Nephron progenitor cell (in vitro differentiated cells): Measurements from ENCODE around the gene OR1J2.

ENCODE experiments used
- DNase-seq: peaks from one replicate; pipeline ENCODE4 v3.0.0; 2021
- H3K27ac Mint-ChIP-seq: 2 replicates; pipeline ENCODE4 v1.8.0; 2021; ENCODE audit warnings: mild to moderate bottlenecking, moderate library complexity, mixed read lengths
- H3K27me3 Mint-ChIP-seq: 2 replicates; pipeline ENCODE4 v1.8.0; 2021; ENCODE audit warnings: mild to moderate bottlenecking, low read depth, mixed read lengths; ENCODE audit not compliant: poor library complexity
- H3K36me3 Mint-ChIP-seq: 2 replicates; pipeline ENCODE4 v1.8.0; 2021; ENCODE audit warnings: low read depth, mixed read lengths
- H3K4me1 Mint-ChIP-seq: 2 replicates; pipeline ENCODE4 v1.8.0; 2021; ENCODE audit warnings: mixed read lengths
- H3K4me3 Mint-ChIP-seq: 2 replicates; pipeline ENCODE4 v1.8.0; 2021; ENCODE audit warnings: mild to moderate bottlenecking, moderate library complexity, mixed read lengths
- H3K9me3 Mint-ChIP-seq: 2 replicates; pipeline ENCODE4 v1.8.0; 2021; ENCODE audit warnings: mild to moderate bottlenecking, moderate library complexity, mixed read lengths
- CTCF ChIP-seq: fragments of 200-600 bp; sonication (generic); IDR thresholded peaks from 2 replicates; pipeline ENCODE4 v1.5.0; 2021; ENCODE audit warnings: antibody characterized with exemption

Gene OR1J2

GRCh38 chr9:122498883-122499288 is 11.7 kb upstream of the OR1J2 start:
- Mint-ChIP-seq H3K4me1 (no peaks in the 10 kb centered on the region), H3K27me3 (peaks cover 2% of the 10 kb centered on the region), H3K36me3 (no peaks in the 10 kb centered on the region), H3K4me3 (no peak overlapping the region), H3K27ac (no peak overlapping the region), H3K9me3 (peaks cover 43% of the 10 kb centered on the region)
- peak; percentile 46 for TF ChIP-seq CTCF
- DNase-seq: no peak

GRCh38 chr9:122506964-122507363 is 3.6 kb upstream of the OR1J2 start:
- no peak overlapping the region for H3K27ac Mint-ChIP-seq
- no peaks in the 10 kb centered on the region for H3K4me1 Mint-ChIP-seq
- no peaks in the 10 kb centered on the region for H3K36me3 Mint-ChIP-seq
- H3K4me3 Mint-ChIP-seq: no peak overlapping the region
- H3K9me3 Mint-ChIP-seq: peaks cover 16% of the 10 kb centered on the region
- no peak for TF ChIP-seq CTCF
- H3K27me3 Mint-ChIP-seq: no peaks in the 10 kb centered on the region
- no peak for DNase-seq

GRCh38 chr9:122518226-122518625 is 7.6 kb downstream of the OR1J2 start:
- TF ChIP-seq CTCF: no peak
- no peak overlapping the region for H3K4me3 Mint-ChIP-seq
- no peak overlapping the region for H3K27ac Mint-ChIP-seq
- DNase-seq: no peak
- no peaks in the 10 kb centered on the region for H3K36me3 Mint-ChIP-seq
- no peaks in the 10 kb centered on the region for H3K27me3 Mint-ChIP-seq
- H3K4me1 Mint-ChIP-seq: no peaks in the 10 kb centered on the region
- H3K9me3 Mint-ChIP-seq: peaks cover 29% of the 10 kb centered on the region

- peaks cover 30% of the 10 kb centered on the region for H3K9me3 Mint-ChIP-seq
- H3K4me1 Mint-ChIP-seq: no peaks in the 10 kb centered on the region
- H3K27ac Mint-ChIP-seq: no peak within 1 kb of the TSS
These were observed 8.2 kb downstream of the OR1J2 start, which contains the start of gene OR1J4 for GRCh38 chr9:122518841-122519240. Gene OR1J4, plus strand, starts transcription at chr9:122519141. Its CDS starts 0 bp downstream, at chr9:122519141.

GRCh38 chr9:122519376-122519775 is 8.8 kb downstream of the OR1J2 start:
- TF ChIP-seq CTCF: no peak
- Mint-ChIP-seq H3K4me1 (no peaks in the 10 kb centered on the region), H3K36me3 (no peaks in the 10 kb centered on the region), H3K9me3 (peaks cover 29% of the 10 kb centered on the region), H3K27me3 (no peaks in the 10 kb centered on the region), H3K27ac (no peak overlapping the region), H3K4me3 (no peak overlapping the region)
- DNase-seq: no peak

More at GRCh38 chr9:122518841-122519240, 8.2 kb downstream of the OR1J2 start, which contains the start of gene OR1J4:
- Mint-ChIP-seq H3K4me3 (no peak within 1 kb of the TSS), H3K27me3 (no peaks in the 10 kb centered on the region), H3K36me3 (no peaks in the 10 kb centered on the region)
- no peak for TF ChIP-seq CTCF
- no peak for DNase-seq

GRCh38 chr9:122526602-122527001 is 16.0 kb downstream of the OR1J2 start:
- Mint-ChIP-seq H3K27ac (no peak overlapping the region), H3K9me3 (peaks cover 57% of the 10 kb centered on the region), H3K4me1 (no peaks in the 10 kb centered on the region), H3K4me3 (no peak overlapping the region), H3K27me3 (peaks cover 5% of the 10 kb centered on the region), H3K36me3 (no peaks in the 10 kb centered on the region)
- TF ChIP-seq CTCF: no peak
- no peak for DNase-seq
